ENCODE results near the gene PRDM16. TPM values are rescaled to one million over a fixed set of nuclear protein-coding genes. Genes with fewer than 3 reads are reported as not detected.

The PRDM16 gene
- total RNA-seq, 1 donor from 2014 or later: 5.6 TPM

GRCh38 chr1:3146458-3146857, 77.5 kb downstream of the PRDM16 start:
- Histone ChIP-seq H3K36me3 (ENCODE audit: control insufficient read depth, insufficient read depth, low read length) (no peaks in the 10 kb centered on the region), H3K27me3 (ENCODE audit: control insufficient read depth, insufficient read depth, low read length) (peaks cover 2% of the 10 kb centered on the region), H3K4me3 (ENCODE audit: low read depth, low read length) (no peak overlapping the region)
- no peak for DNase-seq (ENCODE audit: low read depth)
- no peak for TF ChIP-seq CTCF (IDR thresholded peaks at IDR 0.05; ENCODE audit: insufficient read depth, low read length, poor library complexity, severe bottlenecking)

DNA sequence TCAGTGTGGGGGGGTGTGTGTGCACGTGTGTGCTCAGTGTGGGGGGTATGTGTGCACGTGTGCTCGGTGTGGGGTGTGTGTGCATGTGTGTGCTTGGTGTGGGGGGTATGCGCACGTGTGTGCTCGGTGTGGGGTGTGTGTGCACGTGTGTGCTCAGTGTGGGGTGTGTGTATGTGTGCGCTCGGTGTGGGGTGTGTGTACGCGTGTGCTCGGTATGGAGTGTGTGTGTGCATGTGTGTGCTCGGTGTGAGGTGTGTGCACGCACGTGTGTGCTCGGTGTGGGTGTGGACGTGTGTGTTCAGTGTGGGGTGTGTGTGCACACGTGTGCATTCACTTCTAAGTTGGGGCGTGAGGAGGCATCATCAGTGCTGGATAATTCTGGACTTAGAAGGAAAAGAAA, 77.9 kb downstream of the PRDM16 start:
- TF ChIP-seq CTCF (IDR thresholded peaks at IDR 0.05; ENCODE audit: insufficient read depth, low read length, poor library complexity, severe bottlenecking): no peak
- Histone ChIP-seq H3K4me3 (ENCODE audit: low read depth, low read length) (no peak overlapping the region), H3K27me3 (ENCODE audit: control insufficient read depth, insufficient read depth, low read length) (peaks cover 2% of the 10 kb centered on the region), H3K36me3 (ENCODE audit: control insufficient read depth, insufficient read depth, low read length) (no peaks in the 10 kb centered on the region)
- DNase-seq (ENCODE audit: low read depth): no peak

DNA sequence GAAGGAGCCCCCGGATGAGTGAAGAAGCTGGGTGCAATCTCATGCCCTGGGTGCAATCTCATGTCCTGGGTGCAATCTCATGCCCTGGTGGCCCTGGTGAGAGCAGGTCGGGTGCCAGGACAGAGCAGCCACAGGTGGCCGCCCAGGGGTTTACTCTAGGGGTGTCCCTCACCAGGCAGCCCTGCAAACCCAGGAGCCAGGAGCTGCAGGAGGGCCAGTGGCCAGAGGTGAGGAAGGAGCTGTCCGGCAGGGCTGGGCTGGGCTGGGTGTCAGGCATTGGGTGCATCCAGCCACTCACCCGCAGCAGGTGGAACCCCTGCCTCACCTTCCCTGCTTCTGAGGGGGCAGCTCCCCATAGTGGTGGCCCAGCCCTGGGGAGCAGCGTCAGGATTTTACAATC, 79.2 kb downstream of the PRDM16 start:
- no peaks in the 10 kb centered on the region for H3K27me3 ChIP-seq (ENCODE audit: control insufficient read depth, insufficient read depth, low read length)
- no peak for DNase-seq (ENCODE audit: low read depth)
- H3K36me3 ChIP-seq (ENCODE audit: control insufficient read depth, insufficient read depth, low read length): no peaks in the 10 kb centered on the region
- TF ChIP-seq CTCF (IDR thresholded peaks at IDR 0.05; ENCODE audit: insufficient read depth, low read length, poor library complexity, severe bottlenecking): no peak
- no peak overlapping the region for H3K4me3 ChIP-seq (ENCODE audit: low read depth, low read length)

- Histone ChIP-seq H3K27me3 (ENCODE audit: control insufficient read depth, insufficient read depth, low read length) (no peaks in the 10 kb centered on the region), H3K4me3 (ENCODE audit: low read depth, low read length) (no peak overlapping the region), H3K36me3 (ENCODE audit: control insufficient read depth, insufficient read depth, low read length) (no peaks in the 10 kb centered on the region)
- TF ChIP-seq CTCF (IDR thresholded peaks at IDR 0.05; ENCODE audit: insufficient read depth, low read length, poor library complexity, severe bottlenecking): no peak
- DNase-seq (ENCODE audit: low read depth): no peak
Observed at GRCh38 chr1:3149277-3149676, 80.3 kb downstream of the PRDM16 start.

- Histone ChIP-seq H3K27me3 (ENCODE audit: control insufficient read depth, insufficient read depth, low read length) (peaks cover 4% of the 10 kb centered on the region), H3K4me3 (ENCODE audit: low read depth, low read length) (no peak overlapping the region), H3K36me3 (ENCODE audit: control insufficient read depth, insufficient read depth, low read length) (no peaks in the 10 kb centered on the region)
- no peak for DNase-seq (ENCODE audit: low read depth)
- TF ChIP-seq CTCF (IDR thresholded peaks at IDR 0.05; ENCODE audit: insufficient read depth, low read length, poor library complexity, severe bottlenecking): no peak
Observed at GRCh38 chr1:3151456-3151855, 82.5 kb downstream of the PRDM16 start.

DNA sequence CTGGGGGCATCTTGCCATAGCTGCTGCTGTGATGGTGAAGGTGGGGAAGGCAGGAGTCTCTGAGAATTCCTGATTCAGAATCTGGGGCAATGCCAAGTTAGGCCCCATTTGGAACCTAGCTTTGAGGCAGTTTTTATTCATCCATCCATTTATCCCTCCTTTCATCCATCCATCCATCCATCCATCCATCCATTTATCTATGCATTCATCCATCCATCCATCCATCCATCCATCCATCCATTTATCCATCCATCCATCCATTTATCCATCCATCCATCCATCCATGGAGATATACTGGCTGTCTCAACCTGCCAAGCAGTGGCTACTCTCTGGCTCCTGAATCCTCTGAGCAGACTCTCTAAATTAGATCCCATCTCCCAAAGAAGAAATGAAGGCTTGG, 83.1 kb downstream of the PRDM16 start:
- TF ChIP-seq CTCF (IDR thresholded peaks at IDR 0.05; ENCODE audit: insufficient read depth, low read length, poor library complexity, severe bottlenecking): no peak
- DNase-seq (ENCODE audit: low read depth): no peak
- H3K4me3 ChIP-seq (ENCODE audit: low read depth, low read length): no peak overlapping the region
- H3K36me3 ChIP-seq (ENCODE audit: control insufficient read depth, insufficient read depth, low read length): no peaks in the 10 kb centered on the region
- peaks cover 11% of the 10 kb centered on the region for H3K27me3 ChIP-seq (ENCODE audit: control insufficient read depth, insufficient read depth, low read length)

All from kidney epithelial cell (primary cell).